Activated CD8-positive, alpha-beta memory T cell treated with anti-CD3 and anti-CD28 coated beads, Interleukin-2, amount 10 ng/mL, durations not matched to agents 7 days and 5 days (primary cell): ENCODE data around the gene KLHL12. TPM values are rescaled to one million over a fixed set of nuclear protein-coding genes. Genes with fewer than 3 reads are reported as not detected.

Experiments used
- ATAC-seq: fragments of 150-1000 bp; cut with Tn5 transposase; one replicate; pipeline ENCODE4 v1.10.0; 2021; ENCODE audit warnings: moderate library complexity
- CTCF ChIA-PET: fragments of 350-600 bp; sonication (Branson Sonifier 250); formaldehyde crosslinking; loops from one replicate; lab custom pipeline; 2021; ENCODE audit warnings: antibody characterized with exemption; lab: Charles Lee
- DNase-seq: peaks from one replicate; pipeline ENCODE4 v3.0.0-alpha.2; 2020
- H3K27ac Mint-ChIP-seq: one replicate; pipeline ENCODE4 v1.8.0; 2021; ENCODE audit warnings: mild to moderate bottlenecking, mixed read lengths
- H3K27me3 Mint-ChIP-seq: one replicate; pipeline ENCODE4 v1.8.0; 2021; ENCODE audit warnings: mixed read lengths
- H3K36me3 Mint-ChIP-seq: one replicate; pipeline ENCODE4 v1.8.0; 2021; ENCODE audit warnings: mild to moderate bottlenecking, mixed read lengths
- H3K4me1 Mint-ChIP-seq: one replicate; pipeline ENCODE4 v1.8.0; 2021; ENCODE audit warnings: mixed read lengths
- H3K4me3 Mint-ChIP-seq: one replicate; pipeline ENCODE4 v1.8.0; 2021; ENCODE audit warnings: mild to moderate bottlenecking, moderate library complexity, mixed read lengths
- H3K9me3 Mint-ChIP-seq: one replicate; pipeline ENCODE4 v1.8.0; 2022; ENCODE audit warnings: low read depth, mixed read lengths
- total RNA-seq, 2 experiments: library from RNA; stranded (reverse); gene quantifications; one replicate each; pipeline ENCODE4 v1.2.3, GENCODE V29; 2021

KLHL12 gene
- total RNA-seq, 2 experiments from 2014 or later, result 30.8 to 32.7 TPM

DNA sequence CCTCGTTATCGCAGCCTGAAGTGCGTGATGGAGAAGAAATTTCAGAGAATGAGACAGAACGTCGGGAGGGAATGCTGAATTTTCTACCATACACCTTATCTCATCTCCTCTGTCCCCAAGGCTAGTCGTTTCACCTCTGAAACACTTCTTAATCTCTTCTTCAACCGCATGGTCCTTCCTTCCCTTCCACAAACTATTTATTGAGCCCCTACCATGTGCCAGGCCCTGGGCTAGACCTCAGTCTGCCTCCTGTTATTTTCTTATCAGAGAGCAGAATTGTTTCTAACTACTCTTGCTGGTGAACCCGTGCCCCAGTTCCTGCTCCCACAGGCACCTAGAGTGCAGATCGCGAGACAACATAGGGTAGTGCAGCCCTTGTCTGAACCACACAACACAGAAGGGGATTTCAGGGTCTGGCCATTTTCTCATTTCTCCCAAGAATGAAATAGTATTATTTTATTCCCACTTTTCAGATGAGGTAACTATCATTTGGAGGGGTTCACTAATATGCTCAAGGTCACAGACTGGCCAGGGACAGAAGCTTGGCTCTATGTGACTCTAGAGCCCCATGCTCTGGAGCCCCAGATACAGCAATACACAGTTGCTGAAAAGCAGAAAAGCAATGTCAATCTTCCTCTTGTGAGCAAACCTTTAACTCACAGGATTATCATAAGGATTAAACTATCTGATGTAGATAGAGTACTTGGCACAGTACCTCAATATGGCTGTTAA is 31.7 kb upstream of the KLHL12 start:
- CTCF ChIA-PET, result interaction anchor here (1.1 to 1.5 kb wide), 3 partner anchors 14 to 258 kb away, joined by 3 read pairs; no protein-coding TSS in a partner anchor
- ATAC-seq, result no peak
- peak overlapping the region; percentile 69 for H3K27ac Mint-ChIP-seq
- peaks cover 31% of the 10 kb centered on the region for H3K4me1 Mint-ChIP-seq
- H3K27me3 Mint-ChIP-seq, result no peaks in the 10 kb centered on the region
- peak; percentile 45 for DNase-seq
- peaks cover 4% of the 10 kb centered on the region for H3K36me3 Mint-ChIP-seq
- H3K9me3 Mint-ChIP-seq, result no peaks in the 10 kb centered on the region
- peak overlapping the region; percentile 77 for H3K4me3 Mint-ChIP-seq

DNA sequence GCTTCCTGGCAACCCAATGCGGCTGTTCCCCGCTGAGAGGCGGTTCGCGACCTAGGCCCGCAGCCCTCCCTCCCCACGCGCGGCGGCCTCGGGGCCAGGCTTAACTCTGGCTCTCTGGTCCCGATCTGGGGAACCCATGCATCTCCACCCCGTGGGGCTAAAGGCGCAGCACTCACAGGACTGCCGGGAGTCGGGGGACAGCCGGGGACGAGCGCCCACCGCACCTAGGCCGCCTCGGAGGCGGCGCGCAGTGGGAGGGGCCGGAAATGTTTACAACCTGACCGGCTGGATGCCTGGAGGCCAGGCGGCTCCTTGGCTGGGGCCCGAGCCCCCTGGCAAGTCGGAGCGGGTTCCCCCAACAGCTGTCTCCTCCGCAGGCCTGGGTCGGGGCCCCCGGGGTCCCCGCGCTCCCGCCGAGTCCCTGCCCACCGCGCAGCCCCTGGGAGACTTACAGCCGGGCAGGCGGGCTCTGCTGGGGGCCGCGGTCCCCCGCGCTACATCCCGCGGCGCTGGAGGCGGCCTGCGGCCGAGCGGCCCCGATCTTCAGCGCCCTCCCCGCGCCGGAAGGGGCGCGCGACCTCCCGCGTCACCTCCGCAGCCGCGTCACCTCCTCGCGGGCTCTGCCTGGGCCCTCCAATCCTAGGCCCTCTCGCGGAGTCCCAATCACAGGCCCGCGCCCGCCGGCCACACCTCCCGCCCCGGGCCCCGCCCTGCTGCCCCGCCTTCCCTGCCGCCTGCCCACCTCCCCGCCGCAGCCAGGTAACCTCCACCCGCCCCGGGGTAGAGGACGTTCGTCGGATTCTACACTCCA is 30.9 kb upstream of the KLHL12 start, which contains the start of gene ADIPOR1:
TSS of gene ADIPOR1 (minus strand) at position 580 of the 811 bp plus-strand sequence. CDS start 7,242 bp downstream, outside the sequence.
- ATAC-seq, result peak; percentile 99
- Mint-ChIP-seq H3K27ac (peak within 1 kb of the TSS; percentile 79), H3K27me3 (no peaks in the 10 kb centered on the region), H3K4me1 (peaks cover 38% of the 10 kb centered on the region), H3K9me3 (no peaks in the 10 kb centered on the region), H3K36me3 (peaks cover 4% of the 10 kb centered on the region), H3K4me3 (peak within 1 kb of the TSS; percentile 77)
- peak; percentile 95 for DNase-seq
- CTCF ChIA-PET, result no interaction called here

DNA sequence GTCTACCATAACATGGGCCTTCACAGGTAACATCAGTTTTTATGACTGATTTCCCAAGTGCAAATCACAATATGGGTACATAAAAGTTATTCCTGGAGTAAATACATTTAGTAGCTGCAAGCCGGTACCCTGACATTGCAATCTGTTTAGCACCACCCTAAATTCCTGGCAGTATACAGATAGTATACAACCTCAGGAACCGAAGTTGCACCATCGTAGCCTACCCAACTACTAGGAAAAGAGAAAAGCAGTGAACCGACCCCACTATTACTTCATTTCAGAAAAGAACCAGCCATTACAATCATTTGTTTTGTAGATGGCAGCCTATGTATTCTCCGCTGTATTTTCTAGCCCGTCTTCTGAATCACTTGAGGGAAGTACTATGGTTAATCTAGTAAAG is 29.9 kb upstream of the KLHL12 start:
- no peaks in the 10 kb centered on the region for H3K27me3 Mint-ChIP-seq
- CTCF ChIA-PET, result interaction anchor here (0.8 kb wide), 1 partner anchor 42 kb away, joined by 3 read pairs; no protein-coding TSS in a partner anchor

DNA sequence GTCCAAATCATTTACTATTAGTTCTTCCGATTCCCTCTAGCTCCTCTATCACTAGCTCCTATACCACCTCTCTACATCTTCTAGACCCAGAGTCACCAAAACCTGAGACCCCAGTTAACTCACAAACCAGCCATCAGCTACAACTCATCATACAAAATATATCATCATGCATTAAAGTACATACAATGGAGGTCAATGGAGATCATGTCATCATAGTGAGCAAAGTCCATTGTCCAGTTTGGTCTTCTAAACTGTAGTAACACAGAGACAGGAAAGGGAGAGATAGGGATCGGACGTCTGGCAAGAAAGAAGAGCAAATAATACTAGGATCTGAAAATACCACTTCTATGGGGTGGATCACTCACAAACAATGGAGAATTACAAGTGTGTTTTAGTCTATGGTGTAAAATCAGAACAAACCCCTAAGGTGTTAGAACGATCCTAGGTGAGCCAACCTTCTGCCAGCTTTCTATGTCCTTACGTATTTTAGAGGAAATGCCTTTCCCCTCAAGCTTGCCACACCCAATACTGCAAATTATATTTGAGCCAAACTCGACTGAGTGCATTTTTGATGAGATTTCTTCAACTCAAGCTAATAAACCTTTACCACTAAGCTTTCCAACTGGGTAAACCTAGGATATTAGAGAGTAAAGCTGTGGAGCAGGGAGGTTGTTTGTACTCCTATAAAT is 27.2 kb upstream of the KLHL12 start:
- Mint-ChIP-seq H3K9me3 (no peaks in the 10 kb centered on the region), H3K27ac (no peak overlapping the region), H3K4me1 (peaks cover 50% of the 10 kb centered on the region), H3K36me3 (peaks cover 4% of the 10 kb centered on the region), H3K27me3 (no peaks in the 10 kb centered on the region), H3K4me3 (no peak overlapping the region)
- CTCF ChIA-PET, result interaction anchor here (1.5 to 3.1 kb wide), 3 partner anchors 14 to 46 kb away, joined by 4 to 15 read pairs (median 5); no protein-coding TSS in a partner anchor
- DNase-seq (no peak), ATAC-seq (no peak)

More for the DNA sequence above, 29.9 kb upstream of the KLHL12 start:
- Mint-ChIP-seq H3K27ac (peak overlapping the region; percentile 79), H3K36me3 (peaks cover 2% of the 10 kb centered on the region), H3K9me3 (no peaks in the 10 kb centered on the region), H3K4me3 (peak overlapping the region; percentile 77), H3K4me1 (peaks cover 45% of the 10 kb centered on the region)
- ATAC-seq (no peak), DNase-seq (no peak)

DNA sequence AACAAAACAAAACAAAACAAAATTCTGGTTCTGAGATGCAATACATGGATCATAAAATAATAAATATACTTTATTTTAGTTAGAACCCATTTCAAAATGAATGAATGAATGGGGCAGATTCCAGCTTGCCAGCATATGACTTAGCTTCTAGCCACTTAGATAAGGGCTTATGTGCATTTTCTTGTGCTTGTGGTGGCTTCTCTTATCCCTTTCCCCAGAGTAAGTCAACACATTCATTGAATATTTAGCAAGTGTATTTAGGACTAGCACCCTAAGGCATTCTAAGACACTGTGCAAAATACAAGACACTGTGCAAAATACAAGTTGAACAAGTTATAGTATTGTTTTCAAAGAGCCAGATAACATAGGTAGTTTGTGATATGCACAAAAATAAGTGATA is 26.4 kb upstream of the KLHL12 start:
- H3K4me3 Mint-ChIP-seq, result no peak overlapping the region
- DNase-seq (no peak), ATAC-seq (no peak)
- no peaks in the 10 kb centered on the region for H3K9me3 Mint-ChIP-seq
- peaks cover 44% of the 10 kb centered on the region for H3K4me1 Mint-ChIP-seq
- H3K27me3 Mint-ChIP-seq, result no peaks in the 10 kb centered on the region
- H3K36me3 Mint-ChIP-seq, result peaks cover 5% of the 10 kb centered on the region
- peak overlapping the region; percentile 30 for H3K27ac Mint-ChIP-seq
- CTCF ChIA-PET, result interaction anchor here (0.9 to 3.1 kb wide), 4 partner anchors 15 to 86 kb away, joined by 3 to 15 read pairs (median 4); no protein-coding TSS in a partner anchor

DNA sequence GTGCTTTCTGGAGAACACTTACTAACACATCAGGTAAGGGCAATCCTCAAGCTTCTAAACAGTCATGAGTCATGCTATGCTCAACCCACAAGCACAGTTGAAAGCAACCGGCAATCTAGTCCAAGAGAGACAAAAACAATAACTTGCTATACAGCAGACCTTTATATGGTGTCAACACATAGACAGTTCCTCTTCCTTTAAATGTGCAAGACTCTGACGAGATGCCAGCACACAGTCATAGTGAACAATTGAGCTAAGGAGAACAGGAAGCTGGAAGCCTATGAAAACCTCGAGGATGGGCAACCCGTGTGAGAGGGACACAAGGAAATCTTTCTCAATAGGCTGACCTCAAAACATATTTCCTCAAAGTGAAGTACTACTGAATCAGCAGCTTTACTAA is 25.8 kb upstream of the KLHL12 start:
- peaks cover 10% of the 10 kb centered on the region for H3K36me3 Mint-ChIP-seq
- no peak overlapping the region for H3K4me3 Mint-ChIP-seq
- ATAC-seq (peak; percentile 59), DNase-seq (no peak)
- no peaks in the 10 kb centered on the region for H3K27me3 Mint-ChIP-seq
- H3K9me3 Mint-ChIP-seq, result no peaks in the 10 kb centered on the region
- H3K4me1 Mint-ChIP-seq, result peaks cover 43% of the 10 kb centered on the region
- CTCF ChIA-PET, result interaction anchor here (0.9 to 3.1 kb wide), 4 partner anchors 15 to 87 kb away, joined by 3 to 15 read pairs (median 4); no protein-coding TSS in a partner anchor
- H3K27ac Mint-ChIP-seq, result peak overlapping the region; percentile 30

DNA sequence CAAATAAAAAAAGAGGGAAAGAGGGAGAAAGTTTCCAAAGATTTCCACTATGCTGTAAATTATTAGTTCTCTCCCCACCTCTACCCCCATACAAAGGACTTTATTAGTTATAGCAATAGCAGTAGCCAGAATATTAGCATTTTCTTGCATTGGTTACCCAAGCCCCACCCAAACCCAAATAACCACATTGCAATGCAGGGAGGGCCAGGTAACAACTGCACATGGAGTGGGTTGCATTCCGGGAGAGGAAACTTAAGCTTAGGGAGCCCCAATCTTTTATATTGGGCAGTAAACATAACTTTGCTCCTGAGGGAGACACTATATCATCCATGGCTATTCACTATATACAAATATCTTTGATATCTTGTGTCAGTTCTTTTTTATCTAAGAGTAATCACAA is 25.1 kb upstream of the KLHL12 start:
- no peak overlapping the region for H3K27ac Mint-ChIP-seq

DNA sequence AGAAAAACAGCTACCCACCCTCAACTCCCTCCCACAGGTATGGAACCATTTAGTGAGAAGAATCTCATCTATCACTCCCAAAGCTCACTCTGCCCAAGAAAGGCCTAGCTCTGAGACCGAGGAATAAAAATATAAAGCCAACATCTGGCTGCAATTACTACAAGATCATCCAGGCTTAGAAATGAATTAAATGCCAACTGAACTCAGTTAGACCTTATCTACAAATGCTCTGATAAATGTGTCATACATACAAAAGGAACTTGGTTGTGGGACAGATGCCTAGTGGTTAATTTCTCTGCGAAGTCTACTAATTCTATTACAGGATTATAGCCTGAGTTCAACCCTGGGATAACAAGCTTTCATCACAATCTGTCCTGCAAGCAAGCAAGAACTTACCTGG is 24.4 kb upstream of the KLHL12 start:
- Mint-ChIP-seq H3K4me3 (no peak overlapping the region), H3K27ac (peak overlapping the region; percentile 22), H3K36me3 (peaks cover 14% of the 10 kb centered on the region), H3K9me3 (no peaks in the 10 kb centered on the region), H3K27me3 (no peaks in the 10 kb centered on the region), H3K4me1 (peaks cover 33% of the 10 kb centered on the region)
- ATAC-seq, result no peak
- DNase-seq, result no peak
- CTCF ChIA-PET, result interaction anchor here (1.6 kb wide), 1 partner anchor 24 kb away, joined by 3 read pairs; the partner anchor contains the start of gene KLHL12

More for the DNA sequence above, 25.1 kb upstream of the KLHL12 start:
- Mint-ChIP-seq H3K4me3 (no peak overlapping the region), H3K4me1 (peaks cover 40% of the 10 kb centered on the region), H3K27me3 (no peaks in the 10 kb centered on the region), H3K36me3 (peaks cover 13% of the 10 kb centered on the region), H3K9me3 (no peaks in the 10 kb centered on the region)
- no peak for ATAC-seq
- no peak for DNase-seq
- CTCF ChIA-PET, result interaction anchor here (1.6 to 3.1 kb wide), 3 partner anchors 16 to 87 kb away, joined by 4 to 15 read pairs (median 5); no protein-coding TSS in a partner anchor

DNA sequence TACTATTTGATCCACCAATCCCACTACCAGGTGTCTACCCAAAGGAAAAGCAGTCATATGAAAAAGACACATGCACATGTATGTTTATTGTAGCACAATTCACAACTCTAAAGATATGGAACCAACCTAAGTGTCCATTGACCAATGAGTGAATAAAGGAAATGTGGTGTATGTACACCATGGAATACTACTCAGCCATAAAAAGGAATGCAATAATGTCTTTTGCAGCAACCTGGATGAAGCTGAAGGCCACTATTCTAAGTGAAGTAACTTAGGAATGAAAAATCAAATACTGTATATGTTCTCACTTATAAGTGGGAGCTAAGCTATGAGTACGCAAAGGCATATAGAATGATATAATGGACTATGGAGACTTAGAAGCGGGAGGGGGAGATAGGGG is 18.4 kb upstream of the KLHL12 start:
- H3K9me3 Mint-ChIP-seq, result no peaks in the 10 kb centered on the region
- H3K4me3 Mint-ChIP-seq, result no peak overlapping the region
- ATAC-seq (no peak), DNase-seq (no peak)
- CTCF ChIA-PET, result interaction anchor here (1.3 to 1.5 kb wide), 2 partner anchors 23 to 54 kb away, joined by 3 to 7 read pairs; no protein-coding TSS in a partner anchor
- peaks cover 49% of the 10 kb centered on the region for H3K36me3 Mint-ChIP-seq
- H3K27ac Mint-ChIP-seq, result no peak overlapping the region
- H3K27me3 Mint-ChIP-seq, result no peaks in the 10 kb centered on the region
- no peaks in the 10 kb centered on the region for H3K4me1 Mint-ChIP-seq

DNA sequence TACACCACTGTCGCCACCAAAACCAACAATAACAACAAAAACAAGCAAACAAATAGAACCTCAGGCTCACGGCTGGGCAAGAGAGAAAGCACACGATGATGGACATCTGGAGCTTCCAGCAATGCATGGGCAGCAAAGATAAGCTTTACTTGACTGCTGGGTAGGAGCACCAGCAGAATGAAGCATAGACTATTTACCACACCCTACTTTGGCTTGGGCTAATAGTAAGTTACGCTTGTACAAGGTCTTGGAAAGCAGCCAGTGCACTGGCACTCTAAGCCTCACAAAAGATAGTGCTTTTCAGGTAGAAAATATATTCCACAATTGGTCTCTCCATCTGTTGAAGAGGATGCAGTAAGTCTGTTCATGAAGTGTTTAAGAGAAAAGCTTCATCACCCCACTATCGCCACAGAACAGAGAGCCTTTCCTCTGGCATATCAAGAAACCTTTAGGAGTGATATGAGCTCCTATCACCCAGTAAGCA is 17.4 kb upstream of the KLHL12 start:
- Mint-ChIP-seq H3K4me3 (no peak overlapping the region), H3K36me3 (peaks cover 49% of the 10 kb centered on the region), H3K9me3 (no peaks in the 10 kb centered on the region), H3K27ac (no peak overlapping the region), H3K27me3 (no peaks in the 10 kb centered on the region), H3K4me1 (no peaks in the 10 kb centered on the region)
- CTCF ChIA-PET, result interaction anchor here (0.6 kb wide), 1 partner anchor 38 kb away, joined by 3 read pairs; no protein-coding TSS in a partner anchor
- no peak for DNase-seq
- no peak for ATAC-seq

DNA sequence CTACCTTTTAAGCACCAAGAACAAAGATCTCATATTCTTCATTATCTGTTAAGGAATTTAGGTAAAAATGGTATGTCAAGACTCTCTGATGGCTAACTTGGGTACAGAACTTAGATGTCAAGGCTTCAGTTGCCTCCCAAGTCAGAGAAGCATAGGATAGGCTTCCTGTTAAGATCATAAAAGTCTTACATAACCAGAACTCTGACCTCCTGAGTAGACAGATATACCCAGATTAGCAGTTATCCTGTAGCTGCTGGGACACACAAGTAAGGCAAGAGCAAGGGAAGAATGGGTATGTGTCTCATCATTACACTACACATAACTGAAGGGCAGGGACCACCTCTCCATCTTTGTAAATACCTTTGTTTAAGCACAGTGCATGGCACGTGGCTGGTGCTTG is 15.4 kb upstream of the KLHL12 start:
- ATAC-seq (no peak), DNase-seq (no peak)
- Mint-ChIP-seq H3K27me3 (peaks cover 2% of the 10 kb centered on the region), H3K27ac (no peak overlapping the region), H3K4me3 (no peak overlapping the region), H3K9me3 (no peaks in the 10 kb centered on the region), H3K36me3 (peaks cover 43% of the 10 kb centered on the region), H3K4me1 (no peaks in the 10 kb centered on the region)
- CTCF ChIA-PET, result interaction anchor here (1.3 kb wide), 1 partner anchor 13 kb away, joined by 3 read pairs; no protein-coding TSS in a partner anchor

DNA sequence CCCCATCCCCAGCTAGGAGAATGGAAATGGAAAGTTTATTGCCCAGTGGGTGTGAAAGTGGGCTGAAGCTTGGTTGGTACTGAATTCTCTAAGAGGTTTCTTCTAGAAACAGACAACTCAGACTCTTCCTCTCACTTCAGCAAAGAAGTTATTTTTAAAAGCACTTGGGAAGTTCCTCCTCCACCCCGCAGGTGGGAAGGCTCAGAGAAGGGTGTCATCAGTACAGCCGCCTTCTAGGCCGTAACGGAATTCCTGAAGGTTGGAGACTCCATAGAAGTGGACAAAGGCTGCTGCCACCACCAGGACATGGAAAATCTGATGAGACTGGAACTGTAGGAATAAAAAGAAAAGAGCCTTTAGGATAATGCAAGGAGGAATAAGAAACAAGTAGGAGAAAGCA is 14.3 kb upstream of the KLHL12 start:
- Mint-ChIP-seq H3K4me1 (no peaks in the 10 kb centered on the region), H3K9me3 (no peaks in the 10 kb centered on the region), H3K27me3 (peaks cover 7% of the 10 kb centered on the region), H3K27ac (no peak overlapping the region), H3K4me3 (no peak overlapping the region), H3K36me3 (peaks cover 41% of the 10 kb centered on the region)
- DNase-seq (no peak), ATAC-seq (no peak)
- CTCF ChIA-PET, result no interaction called here
